Prostate gland (tissue), 2 donors: ENCODE data around the gene THEM5. TPM values are rescaled to one million over a fixed set of nuclear protein-coding genes. Genes with fewer than 3 reads are reported as not detected.
"Not testable (repeated sequence)": the region's sequence is repeated elsewhere in the genome, so short reads cannot be mapped to it uniquely, and the experiment has no call there.

Experiments used
- DNase-seq: peaks from one replicate; pipeline ENCODE4 v3.0.0-alpha.2; 2019; ENCODE audit warnings: low spot score
- H3K27ac ChIP-seq, 2 donors: fragments of 200-600 bp; sonication (generic); 2 replicates each; pipeline ENCODE4 v1.5.1; 2017 to 2019
- H3K27me3 ChIP-seq: fragments of 200-600 bp; sonication (generic); replicated peaks from 2 replicates; pipeline ENCODE4 v1.5.1; 2019; ENCODE audit not compliant: insufficient read depth
- H3K36me3 ChIP-seq, 2 donors: fragments of 200-600 bp; sonication (generic); 1 replicate in 1 of 2; 2 replicates in 1 of 2; pipeline versions ENCODE4 v1.5.1 to v1.8.1; 2017 to 2019
- H3K4me1 ChIP-seq: fragments of 200-600 bp; sonication (generic); replicated peaks from 2 replicates; pipeline ENCODE4 v1.5.1; 2019
- H3K4me3 ChIP-seq, 2 donors: fragments of 200-600 bp; sonication (generic); 2 replicates each; pipeline ENCODE4 v1.5.1; 2017 to 2019
- H3K9me3 ChIP-seq: fragments of 200-600 bp; sonication (generic); 2 replicates; pipeline ENCODE4 v1.5.1; 2017
- CTCF ChIP-seq, 4 experiments: fragments of 200-600 bp in 2 of 4; fragments of 450-650 bp in 2 of 4; sonication (generic) in 2 of 4; IDR thresholded peaks; 1 replicate in 3 of 4; 2 replicates in 1 of 4; pipeline ENCODE4 v1.5.1; 2016 to 2019; ENCODE audit warnings: antibody characterized with exemption in 4 of 4, mild to moderate bottlenecking in 2 of 4, moderate library complexity in 2 of 4
- POLR2A ChIP-seq: fragments of 450-650 bp; IDR thresholded peaks from one replicate; pipeline ENCODE4 v1.6.1; 2016; ENCODE audit warnings: antibody characterized with exemption, mild to moderate bottlenecking
- POLR2AphosphoS5 ChIP-seq: sonication (generic); formaldehyde crosslinking; IDR thresholded peaks from one replicate; pipeline ENCODE4 v1.6.1; 2017; ENCODE audit warnings: antibody characterized with exemption
- WGBS: methylation state at CpG from one replicate; pipeline ENCODE4 v1.1.5; 2018; 5-methylcytosine and 5-hydroxymethylcytosine counted together
- intact Hi-C: fragments of 100-400 bp; cut with DNase I; formaldehyde crosslinking; loops from one replicate; pipeline ENCODE4 v1.14.2; 2022
- total RNA-seq, 2 donors: library from RNA; depleted of rRNA; stranded (reverse); fragments of >200 nt; gene quantifications; one replicate each; pipeline ENCODE4 v1.1.0, GENCODE V29; 2016

Gene THEM5
- total RNA-seq, 2 donors from 2014 or later = not detected

GRCh38 chr1:151858886-151859665 is 5.6 kb upstream of the THEM5 start:
- 90% methylated on average over 6 of the region's 6 CpGs for WGBS
- H3K36me3 ChIP-seq = no peaks in the 10 kb centered on the region
- no peaks in the 10 kb centered on the region for H3K4me1 ChIP-seq
- no peak overlapping the region for H3K27ac ChIP-seq
- H3K27me3 ChIP-seq = no peaks in the 10 kb centered on the region
- no peak for DNase-seq
- TF ChIP-seq POLR2A (no peak), CTCF (IDR thresholded peaks at IDR 0.05) (no peak), POLR2AphosphoS5 (no peak)
- intact Hi-C loops = no loop called here
- H3K9me3 ChIP-seq = no peaks in the 10 kb centered on the region
- no peak overlapping the region for H3K4me3 ChIP-seq

DNA sequence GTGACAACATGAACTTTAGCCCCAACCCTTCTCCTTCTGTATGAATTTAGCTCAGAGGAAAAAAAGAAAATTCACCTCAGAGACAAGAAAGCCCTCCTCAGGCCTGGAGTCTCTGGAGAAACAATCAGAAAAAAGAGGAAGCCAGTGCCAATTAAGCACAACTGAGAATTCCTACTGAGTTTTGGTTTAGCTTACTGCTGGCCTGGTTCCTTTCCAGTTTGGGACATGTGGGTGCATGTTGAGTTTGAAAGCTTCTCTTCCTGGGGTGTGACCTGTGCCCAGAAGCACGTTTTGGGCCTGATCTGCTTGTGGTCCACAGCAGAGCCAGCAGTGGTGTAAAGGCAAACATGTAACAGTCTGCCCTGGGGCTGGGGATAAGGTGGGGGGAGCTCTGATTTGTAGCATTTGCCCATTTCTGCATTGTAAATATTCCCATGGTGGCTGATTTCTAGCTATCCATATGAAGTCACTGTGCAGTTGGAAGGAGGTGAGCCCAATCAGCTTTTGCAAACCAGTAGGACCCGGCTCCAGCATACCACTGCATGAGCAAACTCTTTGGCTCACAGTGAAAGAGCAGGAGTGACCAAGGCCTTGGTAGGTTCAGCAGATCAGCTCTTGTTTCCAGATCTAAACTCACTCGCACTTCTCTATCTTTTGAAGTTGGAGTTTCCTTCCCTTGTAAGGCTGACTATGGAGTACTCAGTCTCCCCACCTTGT is 4.7 kb upstream of the THEM5 start:
- no peaks in the 10 kb centered on the region for H3K27me3 ChIP-seq
- no peaks in the 10 kb centered on the region for H3K9me3 ChIP-seq
- intact Hi-C loops = no loop called here
- no peak for TF ChIP-seq POLR2AphosphoS5
- no peak for TF ChIP-seq POLR2A
- no peak for TF ChIP-seq CTCF (IDR thresholded peaks at IDR 0.05)
- no peak for DNase-seq
- no peaks in the 10 kb centered on the region for H3K4me1 ChIP-seq
- no peaks in the 10 kb centered on the region for H3K36me3 ChIP-seq
- 56% methylated on average over 3 of the region's 3 CpGs for WGBS
- peak overlapping the region in 1 of 2 donors; percentile 8 for H3K27ac ChIP-seq
- no peak overlapping the region for H3K4me3 ChIP-seq

GRCh38 chr1:151855933-151856332 is 2.4 kb upstream of the THEM5 start:
- TF ChIP-seq CTCF (IDR thresholded peaks at IDR 0.05) (no peak), POLR2A (no peak), POLR2AphosphoS5 (no peak)
- H3K36me3 ChIP-seq = no peaks in the 10 kb centered on the region
- no peaks in the 10 kb centered on the region for H3K9me3 ChIP-seq
- H3K27ac ChIP-seq = no peak overlapping the region
- intact Hi-C loops = no loop called here
- no peak for DNase-seq
- no peaks in the 10 kb centered on the region for H3K27me3 ChIP-seq
- H3K4me1 ChIP-seq = no peaks in the 10 kb centered on the region
- no peak overlapping the region for H3K4me3 ChIP-seq
- 33% methylated on average over 4 of the region's 4 CpGs for WGBS

DNA sequence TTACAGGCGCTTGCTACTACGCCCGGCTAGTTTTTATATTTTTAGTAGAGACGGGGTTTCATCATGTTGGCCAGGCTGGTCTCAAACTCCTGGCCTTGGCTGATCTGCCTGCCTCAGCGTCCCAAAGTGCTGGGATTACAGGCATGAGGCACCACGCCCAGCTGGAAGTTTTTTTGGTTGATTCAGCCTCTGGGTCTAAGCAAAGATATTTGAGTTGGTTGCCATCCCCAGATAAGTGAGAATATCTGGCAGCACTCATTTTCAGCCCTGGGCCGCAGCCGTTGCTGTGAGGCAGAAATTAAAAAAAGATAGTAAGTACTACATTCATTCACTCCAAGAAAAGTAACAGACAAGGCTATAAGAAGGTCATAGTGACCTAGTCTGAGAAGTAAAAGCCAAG is 2.0 kb upstream of the THEM5 start:
- H3K36me3 ChIP-seq, DNase-seq, H3K27me3 ChIP-seq, H3K4me1 ChIP-seq, H3K9me3 ChIP-seq, H3K27ac ChIP-seq, H3K4me3 ChIP-seq, intact Hi-C loops: not testable (repeated sequence)
- WGBS = 61% methylated on average over 8 of the region's 8 CpGs

DNA sequence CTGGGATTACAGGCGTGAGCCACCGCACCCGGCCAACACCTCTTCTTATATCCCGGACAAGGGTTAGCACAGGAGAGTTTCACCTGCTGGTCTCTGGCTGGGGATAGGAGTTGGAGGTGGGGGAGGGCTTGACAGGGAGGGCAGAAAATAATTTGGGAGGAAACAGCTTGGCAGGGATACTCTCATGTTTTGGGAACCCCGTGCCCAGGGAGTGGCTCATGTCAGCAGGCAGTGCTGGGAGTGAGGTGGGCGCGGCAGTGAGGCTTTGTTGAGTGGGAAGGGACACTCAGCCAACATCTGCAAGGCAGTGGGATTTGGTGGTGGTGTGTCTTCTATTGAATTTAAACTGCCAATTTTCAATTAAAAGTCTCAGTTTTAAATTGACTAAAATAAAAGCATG is 1.1 kb upstream of the THEM5 start:
- Histone ChIP-seq H3K27me3 (no peaks in the 10 kb centered on the region), H3K4me1 (no peaks in the 10 kb centered on the region), H3K9me3 (no peaks in the 10 kb centered on the region), H3K4me3 (no peak overlapping the region), H3K27ac (no peak overlapping the region), H3K36me3 (no peaks in the 10 kb centered on the region)
- intact Hi-C loops = no loop called here
- WGBS = 84% methylated on average over 7 of the region's 7 CpGs
- no peak for TF ChIP-seq POLR2AphosphoS5
- TF ChIP-seq POLR2A = no peak
- TF ChIP-seq CTCF (IDR thresholded peaks at IDR 0.05) = no peak
- DNase-seq = no peak
